ENCODE measurements around the gene MED22. TPM values are rescaled to one million over a fixed set of nuclear protein-coding genes. Genes with fewer than 3 reads are reported as not detected.
"Not testable (repeated sequence)": the region's sequence is repeated elsewhere in the genome, so short reads cannot be mapped to it uniquely, and the experiment has no call there.

The MED22 gene
- total RNA-seq, 1 donor = 11.4 TPM

GRCh38 chr9:133382507-133383141, 34.7 kb upstream of the MED22 start:
- no peaks in the 10 kb centered on the region for H3K27me3 ChIP-seq (ENCODE audit: insufficient read depth, low read length)
- no peaks in the 10 kb centered on the region for H3K4me1 ChIP-seq (ENCODE audit: insufficient read depth, low read length)
- H3K9me3 ChIP-seq (ENCODE audit: low read depth, low read length) = no peaks in the 10 kb centered on the region
- no peak overlapping the region for H3K4me3 ChIP-seq (ENCODE audit: low read length)

DNA sequence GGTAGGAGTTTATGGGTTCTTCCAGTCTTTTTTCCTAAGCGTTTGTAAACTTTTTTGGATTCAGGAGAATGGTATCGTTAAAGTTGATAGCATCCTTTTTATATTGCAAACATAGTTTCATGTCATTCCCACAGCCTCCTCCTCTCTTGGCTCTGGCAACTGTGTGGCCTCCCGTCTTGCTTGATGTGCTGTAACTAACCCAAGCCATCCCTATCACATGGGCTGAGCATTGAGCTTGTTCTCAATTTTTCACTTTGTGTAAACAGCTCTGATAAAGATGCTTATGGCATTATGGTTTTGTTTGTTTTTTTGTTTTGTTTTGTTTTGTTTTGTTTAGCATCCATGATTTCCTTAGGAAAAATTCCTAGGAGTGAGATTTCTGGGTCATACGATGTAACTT, 32.8 kb upstream of the MED22 start:
- Histone ChIP-seq H3K27me3 (ENCODE audit: insufficient read depth, low read length) (no peaks in the 10 kb centered on the region), H3K9me3 (ENCODE audit: low read depth, low read length) (no peaks in the 10 kb centered on the region), H3K4me1 (ENCODE audit: insufficient read depth, low read length) (peaks cover 6% of the 10 kb centered on the region), H3K4me3 (ENCODE audit: low read length) (no peak overlapping the region)

- H3K9me3 ChIP-seq (ENCODE audit: low read depth, low read length) = no peaks in the 10 kb centered on the region
- peaks cover 14% of the 10 kb centered on the region for H3K4me1 ChIP-seq (ENCODE audit: insufficient read depth, low read length)
- H3K4me3 ChIP-seq (ENCODE audit: low read length) = no peak overlapping the region
- H3K27me3 ChIP-seq (ENCODE audit: insufficient read depth, low read length) = no peaks in the 10 kb centered on the region
Measured at GRCh38 chr9:133379153-133380086, 31.5 kb upstream of the MED22 start.

GRCh38 chr9:133378408-133378962, 30.6 kb upstream of the MED22 start:
- H3K27me3 ChIP-seq (ENCODE audit: insufficient read depth, low read length) = no peaks in the 10 kb centered on the region
- H3K9me3 ChIP-seq (ENCODE audit: low read depth, low read length) = no peaks in the 10 kb centered on the region
- no peak overlapping the region for H3K4me3 ChIP-seq (ENCODE audit: low read length)
- peaks cover 24% of the 10 kb centered on the region for H3K4me1 ChIP-seq (ENCODE audit: insufficient read depth, low read length)

DNA sequence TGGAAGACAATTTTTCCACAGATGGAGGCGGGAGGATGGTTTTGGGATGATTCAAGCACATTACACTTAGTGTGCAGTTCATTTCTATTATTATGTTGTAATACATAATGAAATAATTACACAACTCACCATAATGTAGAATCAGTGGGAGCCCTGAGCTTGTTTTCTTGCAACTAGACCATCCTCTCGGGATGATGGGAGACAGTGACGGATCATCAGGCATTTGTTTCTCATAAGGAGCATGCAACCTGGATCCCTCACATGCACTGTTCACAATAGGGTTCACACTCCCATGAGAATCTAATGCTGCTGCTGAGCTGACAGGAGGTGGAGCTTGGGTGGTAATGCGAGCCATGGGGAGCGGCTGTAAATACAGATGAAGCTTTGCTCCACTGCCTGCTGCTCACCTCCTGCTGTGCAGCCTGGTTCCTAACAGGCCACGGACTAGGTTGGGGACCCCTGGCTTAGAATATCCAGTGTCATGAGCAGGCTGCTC, 29.8 kb upstream of the MED22 start:
- H3K4me3 ChIP-seq (ENCODE audit: low read length) = no peak overlapping the region
- no peaks in the 10 kb centered on the region for H3K9me3 ChIP-seq (ENCODE audit: low read depth, low read length)
- no peaks in the 10 kb centered on the region for H3K27me3 ChIP-seq (ENCODE audit: insufficient read depth, low read length)
- peaks cover 31% of the 10 kb centered on the region for H3K4me1 ChIP-seq (ENCODE audit: insufficient read depth, low read length)

DNA sequence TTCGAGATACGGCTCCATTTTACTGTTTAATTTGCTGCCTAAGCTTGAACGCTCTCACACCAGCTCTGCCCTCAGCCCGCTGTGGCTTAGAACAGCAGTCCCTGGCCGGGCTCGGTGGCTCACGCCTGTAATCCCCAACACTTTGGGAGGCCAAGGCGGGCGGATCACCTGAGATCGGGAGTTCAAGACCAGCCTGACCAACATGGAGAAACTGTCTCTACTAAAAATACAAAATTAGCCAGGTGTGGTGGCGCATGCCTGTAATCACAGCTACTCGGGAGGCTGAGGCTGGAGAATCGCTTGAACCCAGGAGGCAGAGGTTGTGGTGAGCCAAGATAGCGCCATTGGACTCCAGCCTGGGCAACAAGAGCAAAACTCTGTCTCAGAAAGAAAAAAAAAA, 29.3 kb upstream of the MED22 start:
- not testable (repeated sequence) for H3K4me3 ChIP-seq (ENCODE audit: low read length); H3K27me3 ChIP-seq (ENCODE audit: insufficient read depth, low read length); H3K9me3 ChIP-seq (ENCODE audit: low read depth, low read length)
- H3K4me1 ChIP-seq (ENCODE audit: insufficient read depth, low read length) = peaks cover 36% of the 10 kb centered on the region

- Histone ChIP-seq H3K27me3 (ENCODE audit: insufficient read depth, low read length) (no peaks in the 10 kb centered on the region), H3K4me3 (ENCODE audit: low read length) (peak within 1 kb of the TSS; percentile 76), H3K4me1 (ENCODE audit: insufficient read depth, low read length) (peaks cover 49% of the 10 kb centered on the region), H3K9me3 (ENCODE audit: low read depth, low read length) (no peaks in the 10 kb centered on the region)
Measured at GRCh38 chr9:133375724-133376654, 28.1 kb upstream of the MED22 start, which contains the start of the genes STKLD1 and SURF4. Gene STKLD1 (plus strand): TSS chr9:133376366. CDS start chr9:133376474, 108 bp downstream. Gene SURF4 (minus strand): TSS chr9:133376060. CDS start chr9:133375969, 91 bp downstream.

DNA sequence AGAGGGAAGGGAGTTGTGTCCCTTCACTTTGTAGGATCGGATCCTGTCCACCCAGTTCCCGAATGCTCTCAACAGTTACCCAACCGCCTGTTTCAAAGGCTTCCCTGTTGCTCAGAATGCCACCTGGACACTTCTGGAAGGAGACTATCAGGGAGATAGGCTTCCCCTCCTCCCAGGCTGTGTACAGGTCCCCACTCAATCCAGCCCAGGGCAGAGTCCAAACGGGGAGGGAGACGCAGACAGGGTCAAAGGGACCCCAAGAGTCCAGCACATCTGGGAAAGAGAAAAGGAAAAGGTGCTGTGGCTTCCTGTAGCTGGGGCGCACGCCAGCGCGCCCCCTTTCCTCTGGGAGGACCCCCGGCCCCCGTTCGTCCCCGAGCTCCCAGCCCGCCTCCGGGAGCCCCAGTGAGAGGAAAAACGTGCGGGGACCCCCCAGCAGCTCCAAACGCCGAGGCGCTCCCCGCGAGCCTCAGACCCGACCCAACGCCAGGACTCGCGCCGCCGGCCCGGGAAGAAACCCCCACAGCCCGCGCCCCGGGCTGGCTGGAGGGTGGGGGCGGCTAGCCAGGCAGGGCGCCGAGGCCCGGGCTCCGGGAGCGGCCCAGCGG, 27.3 kb upstream of the MED22 start:
- Histone ChIP-seq H3K27me3 (ENCODE audit: insufficient read depth, low read length) (no peaks in the 10 kb centered on the region), H3K4me1 (ENCODE audit: insufficient read depth, low read length) (peaks cover 56% of the 10 kb centered on the region), H3K9me3 (ENCODE audit: low read depth, low read length) (no peaks in the 10 kb centered on the region), H3K4me3 (ENCODE audit: low read length) (peak overlapping the region; percentile 76)

DNA sequence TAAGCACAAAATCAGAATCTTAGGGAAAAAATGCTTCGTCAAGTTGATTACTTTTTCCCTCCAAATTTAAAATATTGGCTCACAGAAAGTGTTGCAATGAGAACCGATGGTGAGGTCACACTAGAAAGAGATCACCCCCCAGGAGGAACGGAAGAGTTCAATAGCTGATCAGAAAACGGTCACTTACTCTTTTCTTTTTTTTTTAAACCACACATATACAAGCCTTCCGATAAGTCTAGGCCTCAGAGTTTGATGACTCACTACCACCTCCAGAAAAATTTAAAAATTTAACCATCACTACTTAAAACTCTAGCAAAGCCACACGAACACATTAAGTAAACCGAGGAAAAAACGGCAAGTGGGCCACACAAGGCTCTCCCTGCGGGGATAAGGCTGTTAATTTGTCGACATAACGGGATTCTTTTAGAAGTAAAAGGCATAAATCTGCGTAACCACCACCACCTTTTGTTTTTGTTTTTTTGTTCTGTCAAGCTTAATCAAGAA, 26.7 kb upstream of the MED22 start:
- H3K9me3 ChIP-seq (ENCODE audit: low read depth, low read length) = no peaks in the 10 kb centered on the region
- H3K27me3 ChIP-seq (ENCODE audit: insufficient read depth, low read length) = no peaks in the 10 kb centered on the region
- peak overlapping the region; percentile 76 for H3K4me3 ChIP-seq (ENCODE audit: low read length)
- H3K4me1 ChIP-seq (ENCODE audit: insufficient read depth, low read length) = peaks cover 62% of the 10 kb centered on the region

GRCh38 chr9:133372144-133372543, 24.2 kb upstream of the MED22 start:
- H3K4me3 ChIP-seq (ENCODE audit: low read length) = no peak overlapping the region
- H3K4me1 ChIP-seq (ENCODE audit: insufficient read depth, low read length) = peaks cover 82% of the 10 kb centered on the region
- H3K9me3 ChIP-seq (ENCODE audit: low read depth, low read length) = no peaks in the 10 kb centered on the region
- no peaks in the 10 kb centered on the region for H3K27me3 ChIP-seq (ENCODE audit: insufficient read depth, low read length)

DNA sequence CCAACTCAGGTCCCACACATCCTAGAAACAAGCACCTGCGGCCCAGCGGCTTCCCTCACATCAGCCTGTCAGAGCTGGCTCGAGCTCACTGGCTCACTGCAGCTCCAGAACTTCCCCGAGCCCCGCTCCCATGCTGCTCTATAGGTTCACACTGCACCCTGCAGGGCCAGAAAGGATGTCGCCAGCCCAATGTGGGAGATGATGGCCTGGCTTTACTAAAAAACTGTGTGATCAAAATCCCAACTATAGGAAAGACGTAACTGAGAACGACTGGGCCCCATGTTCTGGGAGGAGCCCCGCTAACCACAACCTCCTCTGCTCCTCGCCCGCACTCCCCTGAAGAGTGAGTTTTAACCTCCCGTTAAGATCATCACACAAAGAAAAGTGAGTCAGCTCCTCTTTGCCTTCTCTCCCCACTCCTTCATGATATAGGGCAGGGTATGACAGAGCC, 23.4 kb upstream of the MED22 start:
- no peaks in the 10 kb centered on the region for H3K9me3 ChIP-seq (ENCODE audit: low read depth, low read length)
- no peaks in the 10 kb centered on the region for H3K27me3 ChIP-seq (ENCODE audit: insufficient read depth, low read length)
- H3K4me3 ChIP-seq (ENCODE audit: low read length) = peak overlapping the region; percentile 18
- peaks cover 76% of the 10 kb centered on the region for H3K4me1 ChIP-seq (ENCODE audit: insufficient read depth, low read length)

DNA sequence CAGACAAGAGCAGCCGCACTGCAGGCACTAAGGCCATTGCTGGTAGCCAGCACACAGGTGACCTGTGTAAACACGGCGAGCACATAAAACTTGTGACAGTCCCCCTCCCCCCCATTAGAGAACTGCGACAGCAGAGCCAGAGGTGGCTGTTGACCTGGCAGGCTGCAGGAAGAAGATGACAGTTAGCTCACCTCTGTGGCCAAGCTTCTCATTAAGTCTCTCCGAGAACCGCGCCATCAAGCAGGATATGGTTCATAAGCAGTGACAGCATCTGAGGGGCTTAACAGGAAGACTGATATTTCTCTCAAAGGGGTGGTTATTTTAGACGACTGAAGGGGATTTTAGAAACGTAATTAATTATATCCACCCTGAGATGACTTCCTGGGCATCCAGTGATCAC, 22.8 kb upstream of the MED22 start:
- H3K4me1 ChIP-seq (ENCODE audit: insufficient read depth, low read length) = peaks cover 76% of the 10 kb centered on the region
- no peaks in the 10 kb centered on the region for H3K27me3 ChIP-seq (ENCODE audit: insufficient read depth, low read length)
- peak overlapping the region; percentile 18 for H3K4me3 ChIP-seq (ENCODE audit: low read length)
- H3K9me3 ChIP-seq (ENCODE audit: low read depth, low read length) = no peaks in the 10 kb centered on the region

DNA sequence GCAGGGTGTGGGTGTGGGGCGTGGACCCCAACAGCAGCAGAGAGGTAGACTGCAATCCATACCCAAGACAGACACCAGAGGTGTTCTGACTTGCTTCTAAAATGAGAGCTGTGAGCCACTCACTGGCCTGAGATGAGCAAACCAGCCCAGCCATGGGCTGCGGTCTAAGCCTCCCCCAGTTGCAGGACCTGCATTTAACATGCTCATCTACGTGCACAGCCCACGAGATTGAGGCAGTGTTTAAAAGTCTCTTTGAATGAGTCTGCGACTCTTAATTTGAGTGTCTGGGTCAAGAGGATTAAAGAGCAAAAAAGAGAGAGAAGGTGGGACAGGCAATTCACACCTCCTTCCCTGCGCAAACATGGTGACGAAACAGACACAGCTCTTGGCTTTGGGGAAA, 22.0 kb upstream of the MED22 start:
- H3K9me3 ChIP-seq (ENCODE audit: low read depth, low read length) = no peaks in the 10 kb centered on the region
- peaks cover 72% of the 10 kb centered on the region for H3K4me1 ChIP-seq (ENCODE audit: insufficient read depth, low read length)
- H3K27me3 ChIP-seq (ENCODE audit: insufficient read depth, low read length) = no peaks in the 10 kb centered on the region
- H3K4me3 ChIP-seq (ENCODE audit: low read length) = no peak overlapping the region

DNA sequence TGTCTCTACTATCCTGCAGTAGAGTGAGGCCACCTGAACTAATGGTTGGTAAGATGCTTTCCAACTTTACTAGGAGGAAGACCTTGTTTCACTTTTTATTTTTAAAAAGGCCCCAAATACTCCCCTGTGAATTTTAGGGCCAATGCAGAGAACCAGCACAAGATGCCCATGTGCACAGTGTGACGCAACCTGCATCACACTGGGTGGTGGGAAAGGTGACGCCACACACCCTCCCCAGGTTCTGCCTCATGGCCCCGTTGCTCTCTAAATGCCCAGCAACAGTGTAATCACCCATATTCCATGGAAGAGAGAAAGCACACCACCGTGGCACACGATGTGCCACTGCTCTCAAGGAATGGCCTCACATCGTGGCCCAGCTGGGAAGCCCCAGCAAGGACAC, 21.5 kb upstream of the MED22 start:
- peaks cover 67% of the 10 kb centered on the region for H3K4me1 ChIP-seq (ENCODE audit: insufficient read depth, low read length)
- H3K27me3 ChIP-seq (ENCODE audit: insufficient read depth, low read length) = no peaks in the 10 kb centered on the region
- H3K9me3 ChIP-seq (ENCODE audit: low read depth, low read length) = no peaks in the 10 kb centered on the region
- H3K4me3 ChIP-seq (ENCODE audit: low read length) = no peak overlapping the region
